Cortex of kidney (tissue), 1 donor: ENCODE results near the gene OR1M1.

ENCODE experiments used
- DNase-seq: peaks from one replicate; lab custom pipeline; 2025; lab: John Stamatoyannopoulos, UW

OR1M1 gene

GRCh38 chr19:9075064-9075949 is 11.6 kb upstream of the OR1M1 start:
- DNase-seq, result no peak

GRCh38 chr19:9076901-9077300 is 10.0 kb upstream of the OR1M1 start:
- no peak for DNase-seq

- no peak for DNase-seq
Observed at GRCh38 chr19:9078651-9079050, 8.2 kb upstream of the OR1M1 start.

GRCh38 chr19:9107375-9107774 is 20.5 kb downstream of the OR1M1 start, which contains the start of gene OR7G2:
Gene OR7G2 (minus strand): TSS chr19:9107475. CDS start chr19:9103243, 4,232 bp downstream.
- no peak for DNase-seq

GRCh38 chr19:9109959-9110358 is 23.1 kb downstream of the OR1M1 start:
- DNase-seq, result no peak

- DNase-seq, result no peak
Observed at GRCh38 chr19:9115307-9115813, 28.5 kb downstream of the OR1M1 start, which contains the start of gene OR7G1. Gene OR7G1 (minus strand): TSS chr19:9115763. CDS start chr19:9115763, 0 bp downstream.

GRCh38 chr19:9116547-9116946 is 29.7 kb downstream of the OR1M1 start:
- DNase-seq, result no peak

- no peak for DNase-seq
Observed at GRCh38 chr19:9126900-9127405, 40.1 kb downstream of the OR1M1 start, which contains the start of gene OR7G3. Gene OR7G3 (minus strand): TSS chr19:9126950. CDS start chr19:9126950, 0 bp downstream.

- DNase-seq, result no peak
Observed at GRCh38 chr19:9128171-9128570, 41.3 kb downstream of the OR1M1 start.

- no peak for DNase-seq
Observed at GRCh38 chr19:9130965-9131364, 44.1 kb downstream of the OR1M1 start.

- no peak for DNase-seq
Observed at GRCh38 chr19:9132422-9132821, 45.6 kb downstream of the OR1M1 start.

- DNase-seq, result no peak
Observed at GRCh38 chr19:9139609-9140158, 52.8 kb downstream of the OR1M1 start.

GRCh38 chr19:9140159-9140874 is 53.5 kb downstream of the OR1M1 start, which contains the start of gene ZNF317:
Gene ZNF317 (plus strand): TSS chr19:9140397. CDS start chr19:9156017, 15,620 bp downstream.
- DNase-seq, result peak; percentile 45

GRCh38 chr19:9144920-9145319 is 58.1 kb downstream of the OR1M1 start:
- no peak for DNase-seq
